ENCODE measurements around the gene DVL3. TPM values are rescaled to one million over a fixed set of nuclear protein-coding genes. Genes with fewer than 3 reads are reported as not detected.
"Not testable (repeated sequence)": the region's sequence is repeated elsewhere in the genome, so short reads cannot be mapped to it uniquely, and the experiment has no call there.

The DVL3 gene
- total RNA-seq, 2 donors from 2014 or later = 42.6 to 45.9 TPM

- peak; percentile 34 to 47 for ATAC-seq (replicated peaks in 1 of 2)
- peaks cover 2 to 9% of the 10 kb centered on the region in 2 donors for H3K36me3 Mint-ChIP-seq (ENCODE audit: insufficient read depth in 2 of 2)
- H3K9me3 Mint-ChIP-seq = no peaks in the 10 kb centered on the region
- peak overlapping the region; percentile 51 for H3K27ac Mint-ChIP-seq
- DNase-seq = no peak
- H3K27me3 Mint-ChIP-seq (ENCODE audit: low read depth) = no peaks in the 10 kb centered on the region
- H3K4me3 Mint-ChIP-seq = no peak overlapping the region
- H3K4me1 Mint-ChIP-seq (ENCODE audit: low read depth) = peaks cover 26% of the 10 kb centered on the region
Observed at GRCh38 chr3:184160456-184160855, 5.3 kb downstream of the DVL3 start.

- H3K27ac Mint-ChIP-seq; ATAC-seq (replicated peaks in 1 of 2); H3K9me3 Mint-ChIP-seq; H3K27me3 Mint-ChIP-seq (ENCODE audit: low read depth); H3K4me3 Mint-ChIP-seq; DNase-seq; H3K36me3 Mint-ChIP-seq (ENCODE audit: insufficient read depth in 2 of 2): not testable (repeated sequence)
- peaks cover 16% of the 10 kb centered on the region for H3K4me1 Mint-ChIP-seq (ENCODE audit: low read depth)
Observed at GRCh38 chr3:184162571-184163070, 7.4 kb downstream of the DVL3 start.

GRCh38 chr3:184164648-184165330, 9.6 kb downstream of the DVL3 start:
- no peak overlapping the region for H3K27ac Mint-ChIP-seq
- peaks cover 7% of the 10 kb centered on the region for H3K4me1 Mint-ChIP-seq (ENCODE audit: low read depth)
- no peak for ATAC-seq (replicated peaks in 1 of 2)

GRCh38 chr3:184165543-184165942, 10.4 kb downstream of the DVL3 start:
- Mint-ChIP-seq H3K27ac (no peak overlapping the region), H3K4me3 (no peak overlapping the region), H3K4me1 (ENCODE audit: low read depth) (peaks cover under 1% of the 10 kb centered on the region), H3K36me3 (ENCODE audit: insufficient read depth in 2 of 2) (peaks cover 0 to 3% of the 10 kb centered on the region in 2 donors), H3K27me3 (ENCODE audit: low read depth) (no peaks in the 10 kb centered on the region), H3K9me3 (no peaks in the 10 kb centered on the region)
- DNase-seq (no peak), ATAC-seq (replicated peaks in 1 of 2) (no peak)

More at GRCh38 chr3:184164648-184165330, 9.6 kb downstream of the DVL3 start:
- no peak overlapping the region for H3K4me3 Mint-ChIP-seq
- no peaks in the 10 kb centered on the region for H3K27me3 Mint-ChIP-seq (ENCODE audit: low read depth)
- H3K9me3 Mint-ChIP-seq = no peaks in the 10 kb centered on the region
- H3K36me3 Mint-ChIP-seq (ENCODE audit: insufficient read depth in 2 of 2) = peaks cover 3% of the 10 kb centered on the region in 2 donors
- no peak for DNase-seq

GRCh38 chr3:184166671-184167070, 11.5 kb downstream of the DVL3 start:
- H3K4me3 Mint-ChIP-seq = no peak overlapping the region
- peaks cover 0 to 9% of the 10 kb centered on the region in 2 donors for H3K36me3 Mint-ChIP-seq (ENCODE audit: insufficient read depth in 2 of 2)
- H3K27ac Mint-ChIP-seq = no peak overlapping the region
- ATAC-seq (replicated peaks in 1 of 2) (no peak), DNase-seq (no peak)
- H3K4me1 Mint-ChIP-seq (ENCODE audit: low read depth) = peaks cover 8% of the 10 kb centered on the region
- H3K9me3 Mint-ChIP-seq = no peaks in the 10 kb centered on the region
- H3K27me3 Mint-ChIP-seq (ENCODE audit: low read depth) = no peaks in the 10 kb centered on the region

- no peak for DNase-seq
- Mint-ChIP-seq H3K4me3 (no peak overlapping the region), H3K4me1 (ENCODE audit: low read depth) (peaks cover 12% of the 10 kb centered on the region), H3K36me3 (ENCODE audit: insufficient read depth in 2 of 2) (peaks cover 0 to 11% of the 10 kb centered on the region in 2 donors), H3K27me3 (ENCODE audit: low read depth) (no peaks in the 10 kb centered on the region), H3K27ac (no peak overlapping the region), H3K9me3 (no peaks in the 10 kb centered on the region)
- ATAC-seq (replicated peaks in 1 of 2) = no peak
Observed at GRCh38 chr3:184167786-184168185, 12.6 kb downstream of the DVL3 start.

GRCh38 chr3:184168363-184169120, 13.4 kb downstream of the DVL3 start:
- ATAC-seq (replicated peaks in 1 of 2) = no peak
- Mint-ChIP-seq H3K36me3 (ENCODE audit: insufficient read depth in 2 of 2) (peaks cover 0 to 11% of the 10 kb centered on the region in 2 donors), H3K27me3 (ENCODE audit: low read depth) (no peaks in the 10 kb centered on the region), H3K27ac (no peak overlapping the region), H3K4me3 (no peak overlapping the region), H3K4me1 (ENCODE audit: low read depth) (peaks cover 12% of the 10 kb centered on the region), H3K9me3 (no peaks in the 10 kb centered on the region)
- no peak for DNase-seq

GRCh38 chr3:184169896-184170875, 15.0 kb downstream of the DVL3 start:
- H3K36me3 Mint-ChIP-seq (ENCODE audit: insufficient read depth in 2 of 2) = peaks cover 0 to 11% of the 10 kb centered on the region in 2 donors
- H3K9me3 Mint-ChIP-seq = no peaks in the 10 kb centered on the region
- DNase-seq (no peak), ATAC-seq (replicated peaks in 1 of 2) (no peak)
- no peaks in the 10 kb centered on the region for H3K27me3 Mint-ChIP-seq (ENCODE audit: low read depth)
- H3K27ac Mint-ChIP-seq = no peak overlapping the region
- H3K4me1 Mint-ChIP-seq (ENCODE audit: low read depth) = peaks cover 18% of the 10 kb centered on the region
- no peak overlapping the region for H3K4me3 Mint-ChIP-seq

GRCh38 chr3:184171562-184171961, 16.4 kb downstream of the DVL3 start:
- H3K27ac Mint-ChIP-seq = no peak overlapping the region

GRCh38 chr3:184172681-184173373, 17.6 kb downstream of the DVL3 start:
- Mint-ChIP-seq H3K27ac (no peak overlapping the region), H3K9me3 (no peaks in the 10 kb centered on the region), H3K4me1 (ENCODE audit: low read depth) (peaks cover 39% of the 10 kb centered on the region), H3K4me3 (no peak overlapping the region), H3K36me3 (ENCODE audit: insufficient read depth in 2 of 2) (peaks cover 4 to 11% of the 10 kb centered on the region in 2 donors), H3K27me3 (ENCODE audit: low read depth) (no peaks in the 10 kb centered on the region)
- DNase-seq = no peak
- ATAC-seq (replicated peaks in 1 of 2) = no peak

More at GRCh38 chr3:184171562-184171961, 16.4 kb downstream of the DVL3 start:
- Mint-ChIP-seq H3K36me3 (ENCODE audit: insufficient read depth in 2 of 2) (peaks cover 4 to 11% of the 10 kb centered on the region in 2 donors), H3K4me1 (ENCODE audit: low read depth) (peaks cover 31% of the 10 kb centered on the region), H3K9me3 (no peaks in the 10 kb centered on the region), H3K4me3 (no peak overlapping the region), H3K27me3 (ENCODE audit: low read depth) (no peaks in the 10 kb centered on the region)
- ATAC-seq (replicated peaks in 1 of 2) (no peak), DNase-seq (no peak)

GRCh38 chr3:184173374-184173722, 18.2 kb downstream of the DVL3 start:
- Mint-ChIP-seq H3K27ac (no peak overlapping the region), H3K4me1 (ENCODE audit: low read depth) (peaks cover 43% of the 10 kb centered on the region), H3K36me3 (ENCODE audit: insufficient read depth in 2 of 2) (peaks cover 7 to 12% of the 10 kb centered on the region in 2 donors), H3K9me3 (no peaks in the 10 kb centered on the region), H3K4me3 (no peak overlapping the region), H3K27me3 (ENCODE audit: low read depth) (no peaks in the 10 kb centered on the region)
- no peak for ATAC-seq (replicated peaks in 1 of 2)
- no peak for DNase-seq

GRCh38 chr3:184174284-184174645, 19.1 kb downstream of the DVL3 start:
- H3K4me1 Mint-ChIP-seq (ENCODE audit: low read depth) = peaks cover 43% of the 10 kb centered on the region
- no peaks in the 10 kb centered on the region for H3K9me3 Mint-ChIP-seq
- peak; percentile 3 to 5 for ATAC-seq (replicated peaks in 1 of 2)
- no peaks in the 10 kb centered on the region for H3K27me3 Mint-ChIP-seq (ENCODE audit: low read depth)
- DNase-seq = no peak
- H3K36me3 Mint-ChIP-seq (ENCODE audit: insufficient read depth in 2 of 2) = peaks cover 10 to 12% of the 10 kb centered on the region in 2 donors
- peak overlapping the region; percentile 74 for H3K27ac Mint-ChIP-seq
- H3K4me3 Mint-ChIP-seq = peak overlapping the region; percentile 88 to 96
